CD14-positive monocyte (primary cell): ENCODE data around the gene EGFR. TPM values are rescaled to one million over a fixed set of nuclear protein-coding genes. Genes with fewer than 3 reads are reported as not detected.

Source experiments
- DNase-seq, 3 donors: peaks; one replicate each; pipeline ENCODE4 v3.0.0-alpha.2; 2011 to 2022
- H2AFZ ChIP-seq: 2 replicates; pipeline ENCODE4 v1.6.0; 2012; ENCODE audit warnings: mild to moderate bottlenecking, low read depth, low read length, inconsistent platforms; ENCODE audit not compliant: insufficient read depth, poor library complexity, severe bottlenecking
- H3K27ac ChIP-seq, 2 donors: 1 replicate in 1 of 2; 2 replicates in 1 of 2; pipeline ENCODE4 v1.5.1; 2012 to 2013; ENCODE audit warnings: low read length in 2 of 2, control low read depth in 1 of 2, inconsistent platforms in 1 of 2, low read depth in 1 of 2, mild to moderate bottlenecking in 1 of 2
- H3K27me3 ChIP-seq, 2 donors: one replicate each; pipeline versions ENCODE4 v1.6.0 to v1.6.1; 2011 to 2013; ENCODE audit warnings: low read length in 2 of 2; ENCODE audit not compliant: control insufficient read depth in 2 of 2, insufficient read depth in 2 of 2
- H3K36me3 ChIP-seq, 2 donors: replicated peaks in 1 of 2; 1 replicate in 1 of 2; 2 replicates in 1 of 2; pipeline versions ENCODE4 v1.5.1 to v1.6.1; 2012 to 2013; ENCODE audit warnings: low read length in 2 of 2, control low read depth in 1 of 2, inconsistent platforms in 1 of 2, mild to moderate bottlenecking in 1 of 2; ENCODE audit not compliant: insufficient read depth in 2 of 2, control insufficient read depth in 1 of 2
- H3K4me1 ChIP-seq, 2 donors: 1 replicate in 1 of 2; 2 replicates in 1 of 2; pipeline versions ENCODE4 v1.5.1 to v1.6.1; 2012 to 2013; ENCODE audit warnings: low read length in 2 of 2, control low read depth in 1 of 2, inconsistent platforms in 1 of 2, mild to moderate bottlenecking in 1 of 2, moderate library complexity in 1 of 2; ENCODE audit not compliant: insufficient read depth in 2 of 2, control insufficient read depth in 1 of 2
- H3K4me2 ChIP-seq: replicated peaks from 2 replicates; pipeline ENCODE3; 2012; ENCODE audit warnings: low read length, moderate library complexity, mild to moderate bottlenecking; ENCODE audit not compliant: poor library complexity, severe bottlenecking; ENCODE audit errors: extremely low read depth
- H3K4me3 ChIP-seq, 3 experiments: fragments of 200-600 bp in 1 of 3; sonication (generic) in 1 of 3; replicated peaks in 1 of 3; 1 replicate in 2 of 3; 2 replicates in 1 of 3; pipeline ENCODE4 v1.5.1; 2011 to 2013; ENCODE audit warnings: low read length in 3 of 3, mild to moderate bottlenecking in 3 of 3, control low read depth in 2 of 3, low read depth in 2 of 3, inconsistent platforms in 1 of 3, moderate library complexity in 1 of 3
- H3K79me2 ChIP-seq: 2 replicates; pipeline ENCODE4 v1.6.0; 2012; ENCODE audit warnings: mild to moderate bottlenecking, control low read depth, inconsistent platforms, low read length, moderate library complexity; ENCODE audit not compliant: insufficient read depth
- H3K9ac ChIP-seq: 2 replicates; pipeline ENCODE4 v1.6.0; 2017; ENCODE audit warnings: low read length, mild to moderate bottlenecking; ENCODE audit not compliant: insufficient read depth, poor library complexity, severe bottlenecking
- H3K9me3 ChIP-seq, 2 donors: replicated peaks in 1 of 2; 1 replicate in 1 of 2; 2 replicates in 1 of 2; pipeline versions ENCODE4 v1.5.1 to v1.6.1; 2012 to 2013; ENCODE audit warnings: low read length in 2 of 2, control low read depth in 1 of 2; ENCODE audit not compliant: control insufficient read depth in 1 of 2, insufficient read depth in 1 of 2
- H4K20me1 ChIP-seq: 2 replicates; pipeline ENCODE4 v1.6.0; 2012; ENCODE audit warnings: mild to moderate bottlenecking, low read length, control low read depth, moderate library complexity; ENCODE audit not compliant: insufficient read depth
- H3K27ac Mint-ChIP-seq, 7 donors: one replicate each; pipeline ENCODE4 v1.8.0; 2020; ENCODE audit warnings: mild to moderate bottlenecking in 7 of 7, mixed read lengths in 7 of 7, moderate library complexity in 6 of 7, inconsistent platforms in 2 of 7
- H3K27me3 Mint-ChIP-seq, 3 donors: one replicate each; pipeline ENCODE4 v1.8.0; 2021 to 2022; ENCODE audit warnings: low read depth in 3 of 3, mild to moderate bottlenecking in 3 of 3, mixed read lengths in 3 of 3, moderate library complexity in 3 of 3, inconsistent platforms in 1 of 3
- H3K36me3 Mint-ChIP-seq, 2 donors: one replicate each; pipeline ENCODE4 v1.8.0; 2020; ENCODE audit warnings: mixed read lengths in 2 of 2, inconsistent platforms in 1 of 2, mild to moderate bottlenecking in 1 of 2
- H3K4me1 Mint-ChIP-seq: one replicate; pipeline ENCODE4 v1.8.0; 2020; ENCODE audit warnings: mild to moderate bottlenecking, mixed read lengths
- H3K4me3 Mint-ChIP-seq, 2 donors: one replicate each; pipeline ENCODE4 v1.8.0; 2020; ENCODE audit warnings: mild to moderate bottlenecking in 2 of 2, mixed read lengths in 2 of 2, moderate library complexity in 1 of 2
- H3K9me3 Mint-ChIP-seq, 7 donors: one replicate each; pipeline ENCODE4 v1.8.0; 2020 to 2022; ENCODE audit warnings: mixed read lengths in 7 of 7, mild to moderate bottlenecking in 6 of 7, moderate library complexity in 6 of 7, inconsistent platforms in 2 of 7
- WGBS: methylation state at CpG from one replicate; pipeline ENCODE4 v1.1.5; 2013; ENCODE audit warnings: missing lambda C conversion rate; ENCODE audit not compliant: insufficient coverage; 5-methylcytosine and 5-hydroxymethylcytosine counted together
- intact Hi-C, 2 donors: fragments of 100-400 bp; cut with micrococcal nuclease; formaldehyde crosslinking; loops; one replicate each; pipeline versions ENCODE4 v1.15.0 to v1.15.1; 2023
- polyA plus RNA-seq, 3 donors: library from polyadenylated mRNA; depleted of rRNA in 1 of 3; unstranded in 2 of 3; stranded (reverse) in 1 of 3; fragments of 300-500 nt in 2 of 3; fragments of >200 nt in 1 of 3; fragmentation: Illumina TruSeq in 2 of 3; gene quantifications; 1 replicate in 2 of 3; 2 replicates in 1 of 3; pipeline ENCODE4 v1.2.3, GENCODE V29; 2012 to 2021
- TF ChIP-seq, protein P1 (sequence below): fragments of 200-600 bp; IDR thresholded peaks from one replicate; pipeline ENCODE4 v1.8.0; 2022; ENCODE audit warnings: antibody characterized with exemption, mild to moderate bottlenecking

Gene EGFR
- polyA plus RNA-seq, 3 donors, result not detected

DNA sequence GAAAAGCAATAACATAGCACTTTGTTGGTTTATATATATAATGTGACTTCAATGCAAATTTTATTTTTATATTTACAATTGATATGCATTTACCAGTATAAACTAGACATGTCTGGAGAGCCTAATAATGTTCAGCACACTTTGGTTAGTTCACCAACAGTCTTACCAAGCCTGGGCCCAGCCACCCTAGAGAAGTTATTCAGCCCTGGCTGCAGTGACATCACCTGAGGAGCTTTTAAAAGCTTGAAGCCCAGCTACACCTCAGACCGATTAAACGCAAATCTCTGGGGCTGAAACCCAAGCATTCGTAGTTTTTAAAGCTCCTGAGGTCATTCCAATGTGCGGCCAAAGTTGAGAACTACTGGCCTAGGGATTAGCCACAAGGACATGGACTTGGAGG is 191.4 kb downstream of the EGFR start:
- H3K27me3 ChIP-seq, result no peaks in the 10 kb centered on the region
- WGBS, result 86% methylated on average over 4 of the region's 4 CpGs
- H4K20me1 ChIP-seq, result no peaks in the 10 kb centered on the region
- H3K79me2 ChIP-seq, result no peaks in the 10 kb centered on the region
- no peaks in the 10 kb centered on the region for H3K9me3 ChIP-seq
- no peak overlapping the region for H3K4me3 Mint-ChIP-seq
- H3K27ac ChIP-seq, result no peak overlapping the region
- peaks cover 0 to 2% (median 1%) of the 10 kb centered on the region in 3 donors for H3K27me3 Mint-ChIP-seq
- no peak for DNase-seq
- no peaks in the 10 kb centered on the region for H3K9me3 Mint-ChIP-seq
- H3K4me2 ChIP-seq, result no peak overlapping the region
- no peaks in the 10 kb centered on the region for H3K36me3 Mint-ChIP-seq
- TF ChIP-seq, protein P1, sequence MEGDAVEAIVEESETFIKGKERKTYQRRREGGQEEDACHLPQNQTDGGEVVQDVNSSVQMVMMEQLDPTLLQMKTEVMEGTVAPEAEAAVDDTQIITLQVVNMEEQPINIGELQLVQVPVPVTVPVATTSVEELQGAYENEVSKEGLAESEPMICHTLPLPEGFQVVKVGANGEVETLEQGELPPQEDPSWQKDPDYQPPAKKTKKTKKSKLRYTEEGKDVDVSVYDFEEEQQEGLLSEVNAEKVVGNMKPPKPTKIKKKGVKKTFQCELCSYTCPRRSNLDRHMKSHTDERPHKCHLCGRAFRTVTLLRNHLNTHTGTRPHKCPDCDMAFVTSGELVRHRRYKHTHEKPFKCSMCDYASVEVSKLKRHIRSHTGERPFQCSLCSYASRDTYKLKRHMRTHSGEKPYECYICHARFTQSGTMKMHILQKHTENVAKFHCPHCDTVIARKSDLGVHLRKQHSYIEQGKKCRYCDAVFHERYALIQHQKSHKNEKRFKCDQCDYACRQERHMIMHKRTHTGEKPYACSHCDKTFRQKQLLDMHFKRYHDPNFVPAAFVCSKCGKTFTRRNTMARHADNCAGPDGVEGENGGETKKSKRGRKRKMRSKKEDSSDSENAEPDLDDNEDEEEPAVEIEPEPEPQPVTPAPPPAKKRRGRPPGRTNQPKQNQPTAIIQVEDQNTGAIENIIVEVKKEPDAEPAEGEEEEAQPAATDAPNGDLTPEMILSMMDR, result no peak
- intact Hi-C loops, result no loop called here
- H3K9ac ChIP-seq, result no peak overlapping the region
- H3K4me1 ChIP-seq, result no peaks in the 10 kb centered on the region
- H3K4me1 Mint-ChIP-seq, result no peaks in the 10 kb centered on the region
- H3K4me3 ChIP-seq, result no peak overlapping the region
- no peaks in the 10 kb centered on the region for H3K36me3 ChIP-seq
- H3K27ac Mint-ChIP-seq, result no peak overlapping the region
- no peak overlapping the region for H2AFZ ChIP-seq

DNA sequence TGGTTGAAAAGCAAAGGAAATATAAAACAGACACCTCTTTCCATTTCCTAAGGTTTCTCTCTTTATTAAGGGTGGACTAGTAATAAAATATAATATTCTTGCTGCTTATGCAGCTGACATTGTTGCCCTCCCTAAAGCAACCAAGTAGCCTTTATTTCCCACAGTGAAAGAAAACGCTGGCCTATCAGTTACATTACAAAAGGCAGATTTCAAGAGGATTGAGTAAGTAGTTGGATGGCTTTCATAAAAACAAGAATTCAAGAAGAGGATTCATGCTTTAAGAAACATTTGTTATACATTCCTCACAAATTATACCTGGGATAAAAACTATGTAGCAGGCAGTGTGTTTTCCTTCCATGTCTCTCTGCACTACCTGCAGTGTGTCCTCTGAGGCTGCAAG is 191.9 kb downstream of the EGFR start:
- Mint-ChIP-seq H3K27me3 (peaks cover 0 to 2% (median 1%) of the 10 kb centered on the region in 3 donors), H3K9me3 (no peaks in the 10 kb centered on the region), H3K4me1 (no peaks in the 10 kb centered on the region), H3K4me3 (no peak overlapping the region), H3K27ac (no peak overlapping the region), H3K36me3 (no peaks in the 10 kb centered on the region)
- DNase-seq, result no peak
- Histone ChIP-seq H4K20me1 (no peaks in the 10 kb centered on the region), H3K27me3 (no peaks in the 10 kb centered on the region), H2AFZ (no peak overlapping the region), H3K27ac (no peak overlapping the region), H3K9ac (no peak overlapping the region), H3K4me3 (no peak overlapping the region), H3K36me3 (no peaks in the 10 kb centered on the region), H3K79me2 (no peaks in the 10 kb centered on the region), H3K4me1 (no peaks in the 10 kb centered on the region), H3K4me2 (no peak overlapping the region), H3K9me3 (no peaks in the 10 kb centered on the region)
- TF ChIP-seq, protein P1, result no peak
- intact Hi-C loops, result no loop called here
- no CpG with 5 or more reads among the region's 1 CpG for WGBS
